ENCODE results near the gene SMAD2. TPM values are rescaled to one million over a fixed set of nuclear protein-coding genes. Genes with fewer than 3 reads are reported as not detected.
A peak's percentile ranks its signal among the peaks of the same experiment; 100 is the strongest.

Gene SMAD2
- total RNA-seq, 1 experiment from 2014 or later, result 25.5 TPM

DNA sequence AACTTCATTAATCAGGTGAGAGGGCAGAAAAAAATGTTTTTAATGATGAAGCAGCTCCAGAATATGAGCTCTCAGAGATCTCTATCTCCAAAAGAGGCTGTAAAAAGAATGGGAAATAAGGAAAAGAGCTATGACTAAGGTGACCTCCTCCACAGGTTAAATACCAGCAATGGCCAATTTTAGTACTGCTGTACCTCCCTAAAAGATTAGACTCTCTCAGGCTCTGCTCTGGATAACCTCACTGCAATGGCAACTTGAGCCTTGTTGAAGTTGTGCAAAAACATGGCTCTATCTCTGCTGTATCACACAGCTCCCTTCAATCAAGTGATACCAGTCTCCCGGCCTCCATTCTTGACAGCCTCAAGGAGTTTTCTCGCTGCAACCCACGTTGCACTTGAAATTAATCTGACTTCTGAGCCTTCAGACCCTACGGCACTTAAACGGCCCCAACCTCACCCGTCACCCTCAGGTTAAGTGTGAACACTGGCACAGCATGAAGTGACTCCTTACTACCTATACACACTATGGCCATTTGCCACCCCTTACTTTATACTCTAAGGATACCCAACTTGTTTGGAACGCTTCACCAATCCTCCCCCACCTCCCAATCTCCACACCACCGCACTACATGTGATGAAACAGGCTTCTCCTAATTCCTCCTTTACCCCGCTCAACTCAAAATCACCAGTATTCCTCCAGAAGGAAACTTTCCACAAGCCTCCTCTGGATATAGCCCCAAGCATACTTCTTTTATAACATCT, 36.3 kb downstream of the SMAD2 start:
- intact Hi-C loops (cut with micrococcal nuclease), result no loop called here
- peak overlapping the region; percentile 41 for H3K4me2 ChIP-seq (ENCODE audit: low read length)

DNA sequence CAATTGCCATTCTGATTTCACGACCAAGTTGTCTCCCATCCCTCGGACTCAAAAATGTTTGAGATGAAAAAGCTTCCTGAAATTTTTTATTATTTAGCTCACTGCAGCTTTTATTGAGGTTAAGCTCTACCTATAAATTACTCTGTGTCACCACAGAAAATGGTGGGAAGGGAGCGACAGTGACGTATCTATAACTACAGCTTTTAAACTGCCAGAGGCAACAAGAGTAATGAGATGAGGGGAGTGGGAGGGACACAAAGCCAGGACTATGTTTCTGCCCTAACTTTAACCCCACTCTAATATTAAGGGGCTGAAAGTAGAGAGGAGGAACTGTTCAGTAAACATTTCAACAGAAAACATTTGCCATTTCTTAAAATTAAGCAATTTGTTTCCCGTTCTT, 37.4 kb downstream of the SMAD2 start:
- intact Hi-C loops (cut with micrococcal nuclease), result no loop called here
- Histone ChIP-seq H3K27ac (ENCODE audit: low read length) (peak overlapping the region; percentile 86), H3K4me2 (ENCODE audit: low read length) (peak overlapping the region; percentile 41), H3K9me3 (ENCODE audit: low read length) (no peaks in the 10 kb centered on the region), H2AFZ (ENCODE audit: low read length) (no peak overlapping the region), H3K27me3 (ENCODE audit: low read length) (no peaks in the 10 kb centered on the region), H3K4me3 (ENCODE audit: low read length) (no peak overlapping the region), H3F3A (ENCODE audit: low read length, unreplicated experiment) (no peaks in the 10 kb centered on the region), H3K9ac (ENCODE audit: low read length) (peak overlapping the region; percentile 67), H3K9me2 (replicated peaks; ENCODE audit: low read length) (no peaks in the 10 kb centered on the region), H3K36me3 (ENCODE audit: low read depth, low read length) (no peaks in the 10 kb centered on the region), H4K20me1 (ENCODE audit: low read length) (no peaks in the 10 kb centered on the region), H3K79me2 (ENCODE audit: low read length) (peaks cover 5% of the 10 kb centered on the region), H3K4me1 (ENCODE audit: insufficient read depth, low read length) (peaks cover 26% of the 10 kb centered on the region)
- BruUV-seq (replicated peaks), result no TSS peak
- ChIA-PET CTCF (interaction anchor here (0.5 kb wide), 1 partner anchor 10 kb away, joined by 3 read pairs; no protein-coding TSS in a partner anchor), POLR2A (ENCODE audit: unreplicated experiment) (no interaction called here)
- TF ChIP-seq EZH2 (IDR thresholded peaks at IDR 0.05; ENCODE audit: low read length, unreplicated experiment), result no peak
- TF ChIP-seq, protein P1, sequence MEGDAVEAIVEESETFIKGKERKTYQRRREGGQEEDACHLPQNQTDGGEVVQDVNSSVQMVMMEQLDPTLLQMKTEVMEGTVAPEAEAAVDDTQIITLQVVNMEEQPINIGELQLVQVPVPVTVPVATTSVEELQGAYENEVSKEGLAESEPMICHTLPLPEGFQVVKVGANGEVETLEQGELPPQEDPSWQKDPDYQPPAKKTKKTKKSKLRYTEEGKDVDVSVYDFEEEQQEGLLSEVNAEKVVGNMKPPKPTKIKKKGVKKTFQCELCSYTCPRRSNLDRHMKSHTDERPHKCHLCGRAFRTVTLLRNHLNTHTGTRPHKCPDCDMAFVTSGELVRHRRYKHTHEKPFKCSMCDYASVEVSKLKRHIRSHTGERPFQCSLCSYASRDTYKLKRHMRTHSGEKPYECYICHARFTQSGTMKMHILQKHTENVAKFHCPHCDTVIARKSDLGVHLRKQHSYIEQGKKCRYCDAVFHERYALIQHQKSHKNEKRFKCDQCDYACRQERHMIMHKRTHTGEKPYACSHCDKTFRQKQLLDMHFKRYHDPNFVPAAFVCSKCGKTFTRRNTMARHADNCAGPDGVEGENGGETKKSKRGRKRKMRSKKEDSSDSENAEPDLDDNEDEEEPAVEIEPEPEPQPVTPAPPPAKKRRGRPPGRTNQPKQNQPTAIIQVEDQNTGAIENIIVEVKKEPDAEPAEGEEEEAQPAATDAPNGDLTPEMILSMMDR (conservative IDR thresholded peaks at IDR 0.05; ENCODE audit: low read depth, low read length), result no peak
- no peak for TF ChIP-seq EZH2phosphoT487 (IDR thresholded peaks at IDR 0.05; ENCODE audit: borderline replicate concordance, low read length)
- ATAC-seq, result peak; percentile 53
- peak; percentile 33 for DNase-seq

More for the DNA sequence above, 36.3 kb downstream of the SMAD2 start:
- TF ChIP-seq, protein P1 (conservative IDR thresholded peaks at IDR 0.05; ENCODE audit: low read depth, low read length), result no peak
- TF ChIP-seq EZH2 (IDR thresholded peaks at IDR 0.05; ENCODE audit: low read length, unreplicated experiment) (no peak), EZH2phosphoT487 (IDR thresholded peaks at IDR 0.05; ENCODE audit: borderline replicate concordance, low read length) (no peak)
- H3K27ac ChIP-seq (ENCODE audit: low read length), result peak overlapping the region; percentile 86
- no peaks in the 10 kb centered on the region for H3K9me2 ChIP-seq (replicated peaks; ENCODE audit: low read length)
- no peaks in the 10 kb centered on the region for H3K27me3 ChIP-seq (ENCODE audit: low read length)
- DNase-seq (peak; percentile 29), ATAC-seq (peak; percentile 73)
- BruUV-seq (replicated peaks), result no TSS peak
- peaks cover 15% of the 10 kb centered on the region for H3K79me2 ChIP-seq (ENCODE audit: low read length)
- no peak overlapping the region for H2AFZ ChIP-seq (ENCODE audit: low read length)
- H3K9ac ChIP-seq (ENCODE audit: low read length), result peak overlapping the region; percentile 67; the same call in 1 of the 2 replicates
- H3K4me1 ChIP-seq (ENCODE audit: insufficient read depth, low read length), result peaks cover 34% of the 10 kb centered on the region
- H3K4me3 ChIP-seq (ENCODE audit: low read length), result no peak overlapping the region
- H3F3A ChIP-seq (ENCODE audit: low read length, unreplicated experiment), result no peaks in the 10 kb centered on the region
- ChIA-PET CTCF (no interaction called here), POLR2A (ENCODE audit: unreplicated experiment) (interaction anchor here (0.6 kb wide), 2 partner anchors 26 to 529 kb away, joined by 3 to 6 read pairs; no protein-coding TSS in a partner anchor)
- H3K9me3 ChIP-seq (ENCODE audit: low read length), result no peaks in the 10 kb centered on the region
- H3K36me3 ChIP-seq (ENCODE audit: low read depth, low read length), result no peaks in the 10 kb centered on the region
- H4K20me1 ChIP-seq (ENCODE audit: low read length), result no peaks in the 10 kb centered on the region

DNA sequence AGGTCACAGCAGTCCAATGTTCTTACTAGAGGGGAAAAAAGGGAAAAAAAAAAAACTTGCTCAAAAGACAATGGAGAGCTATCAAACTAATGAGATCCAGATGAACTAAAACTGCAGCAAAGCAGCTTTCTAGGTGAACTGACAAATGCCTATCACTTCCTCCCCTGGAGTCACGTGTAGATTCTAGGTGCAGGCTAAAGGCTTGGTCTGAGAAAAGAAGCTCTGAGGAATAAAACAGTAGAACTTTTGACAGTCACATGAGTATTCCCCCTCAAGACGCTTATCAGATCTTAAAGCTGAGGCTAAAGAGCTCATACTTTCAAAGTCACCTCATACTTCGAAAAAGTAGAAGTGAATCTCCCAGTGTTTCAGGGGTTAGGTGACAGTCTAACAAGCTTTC, 42.3 kb downstream of the SMAD2 start:
- POLR2A ChIA-PET (ENCODE audit: unreplicated experiment), result no interaction called here
- Histone ChIP-seq H3K4me3 (ENCODE audit: low read length) (no peak overlapping the region), H3K9me3 (ENCODE audit: low read length) (no peaks in the 10 kb centered on the region), H3K4me2 (ENCODE audit: low read length) (no peak overlapping the region), H3K36me3 (ENCODE audit: low read depth, low read length) (no peaks in the 10 kb centered on the region), H3F3A (ENCODE audit: low read length, unreplicated experiment) (no peaks in the 10 kb centered on the region), H3K79me2 (ENCODE audit: low read length) (0 out of 2 replicates have a peak, but pooled peaks cover 9% of the 10 kb centered on the region), H4K20me1 (ENCODE audit: low read length) (no peaks in the 10 kb centered on the region), H3K27ac (ENCODE audit: low read length) (no peak overlapping the region), H3K9ac (ENCODE audit: low read length) (no peak overlapping the region), H3K9me2 (replicated peaks; ENCODE audit: low read length) (no peaks in the 10 kb centered on the region), H3K27me3 (ENCODE audit: low read length) (no peaks in the 10 kb centered on the region), H3K4me1 (ENCODE audit: insufficient read depth, low read length) (peaks cover 24% of the 10 kb centered on the region), H2AFZ (ENCODE audit: low read length) (no peak overlapping the region)
- no TSS peak for BruUV-seq (replicated peaks)
- no peak for TF ChIP-seq EZH2 (IDR thresholded peaks at IDR 0.05; ENCODE audit: low read length, unreplicated experiment)
- TF ChIP-seq EZH2phosphoT487 (IDR thresholded peaks at IDR 0.05; ENCODE audit: borderline replicate concordance, low read length), result no peak
- TF ChIP-seq, protein P1 (conservative IDR thresholded peaks at IDR 0.05; ENCODE audit: low read depth, low read length), result no peak
- CTCF ChIA-PET, result no interaction called here
- ATAC-seq (no peak), DNase-seq (no peak)
- intact Hi-C loops (cut with micrococcal nuclease), result no loop called here
